Liver (tissue), 9 donors: Measurements from ENCODE around the gene CAPSL. TPM values are rescaled to one million over a fixed set of nuclear protein-coding genes. Genes with fewer than 3 reads are reported as not detected.
A peak's percentile ranks its signal among the peaks of the same experiment; 100 is the strongest.

Experiments used
- DNase-seq: peaks from one replicate; pipeline ENCODE4 v3.0.0-alpha.2; 2017; ENCODE audit warnings: low spot score
- H3K27ac ChIP-seq, 2 donors: one replicate each; pipeline ENCODE4 v1.7.0; 2013; ENCODE audit warnings: inconsistent platforms in 2 of 2, low read length in 2 of 2, control low read depth in 1 of 2, low read depth in 1 of 2, mild to moderate bottlenecking in 1 of 2
- H3K27me3 ChIP-seq, 4 donors: one replicate each; pipeline versions ENCODE4 v1.6.1 to v1.7.0; 2013; ENCODE audit warnings: low read length in 3 of 4, inconsistent platforms in 1 of 4, mild to moderate bottlenecking in 1 of 4, moderate library complexity in 1 of 4; ENCODE audit not compliant: control insufficient read depth in 4 of 4, insufficient read depth in 4 of 4
- H3K36me3 ChIP-seq, 4 donors: one replicate each; pipeline versions ENCODE4 v1.6.1 to v1.7.0; 2013; ENCODE audit warnings: low read length in 3 of 4, mild to moderate bottlenecking in 3 of 4, low read depth in 1 of 4, moderate library complexity in 1 of 4; ENCODE audit not compliant: control insufficient read depth in 4 of 4, insufficient read depth in 3 of 4
- H3K4me1 ChIP-seq, 4 donors: one replicate each; pipeline versions ENCODE4 v1.6.1 to v1.7.0; 2013; ENCODE audit warnings: low read length in 3 of 4, mild to moderate bottlenecking in 3 of 4, moderate library complexity in 1 of 4; ENCODE audit not compliant: control insufficient read depth in 4 of 4, insufficient read depth in 4 of 4
- H3K4me3 ChIP-seq, 3 donors: one replicate each; pipeline versions ENCODE4 v1.6.1 to v1.7.0; 2013; ENCODE audit warnings: low read length in 3 of 3, control low read depth in 1 of 3, low read depth in 1 of 3, mild to moderate bottlenecking in 1 of 3
- H3K9ac ChIP-seq, 2 donors: one replicate each; pipeline ENCODE4 v1.7.0; 2013; ENCODE audit warnings: low read length in 2 of 2, mild to moderate bottlenecking in 2 of 2, moderate library complexity in 2 of 2, control low read depth in 1 of 2, low read depth in 1 of 2
- H3K9me3 ChIP-seq, 4 donors: one replicate each; pipeline versions ENCODE4 v1.6.1 to v1.7.0; 2013; ENCODE audit warnings: low read length in 3 of 4; ENCODE audit not compliant: control insufficient read depth in 4 of 4
- CTCF ChIP-seq: fragments of 150-350 bp; IDR thresholded peaks from 2 replicates; pipeline ENCODE4 v1.5.1; 2017; ENCODE audit warnings: improper control_type of control experiment, low read depth, low read length; ENCODE audit not compliant: missing input control
- JUND ChIP-seq, 2 donors: IDR thresholded peaks; 2 replicates each; pipeline ENCODE4 v1.6.1; 2016; ENCODE audit warnings: antibody characterized with exemption in 2 of 2
- RAD21 ChIP-seq, 2 donors: IDR thresholded peaks; 2 replicates each; pipeline ENCODE4 v1.6.1; 2016; ENCODE audit warnings: antibody characterized with exemption in 2 of 2, mild to moderate bottlenecking in 2 of 2
- WGBS: extraction: QIAGEN DNeasy Blood & Tissue Kit; methylation state at CpG from one replicate; pipeline ENCODE4 v1.1.7; 2013; 5-methylcytosine and 5-hydroxymethylcytosine counted together
- polyA plus RNA-seq, 2 donors: library from polyadenylated mRNA; stranded (reverse) in 1 of 2; unstranded in 1 of 2; fragments of 200-250 nt in 1 of 2; fragments of >200 nt in 1 of 2; fragmentation: Nextera tagmentation in 1 of 2; extraction: Ambion mirVana in 1 of 2; gene quantifications; one replicate each; pipeline versions ENCODE4 v1.2.1 to v1.2.3, GENCODE V29; 2013 to 2015
- total RNA-seq, 2 donors: library from RNA; depleted of rRNA; stranded (reverse); fragments of >200 nt; gene quantifications; one replicate each; pipeline ENCODE4 v1.2.3, GENCODE V29; 2014
- TF ChIP-seq, protein P1 (sequence below): IDR thresholded peaks from 2 replicates; pipeline ENCODE4 v1.6.1; 2016; ENCODE audit warnings: antibody characterized with exemption
- TF ChIP-seq, protein P2 (sequence below): IDR thresholded peaks from 2 replicates; pipeline ENCODE4 v1.6.1; 2016; ENCODE audit warnings: antibody characterized with exemption
- TF ChIP-seq, protein P3 (sequence below): IDR thresholded peaks from 2 replicates; pipeline ENCODE4 v1.6.1; 2016; ENCODE audit warnings: antibody characterized with exemption, mild to moderate bottlenecking
- donor health status: healthy.
- donor health status: healthy.
- donor health status: healthy.
- donor health status: healthy.
- donor health status: healthy.

The CAPSL gene
- total and polyA plus RNA-seq, 4 donors: 0.37 TPM; not detected in 3

DNA sequence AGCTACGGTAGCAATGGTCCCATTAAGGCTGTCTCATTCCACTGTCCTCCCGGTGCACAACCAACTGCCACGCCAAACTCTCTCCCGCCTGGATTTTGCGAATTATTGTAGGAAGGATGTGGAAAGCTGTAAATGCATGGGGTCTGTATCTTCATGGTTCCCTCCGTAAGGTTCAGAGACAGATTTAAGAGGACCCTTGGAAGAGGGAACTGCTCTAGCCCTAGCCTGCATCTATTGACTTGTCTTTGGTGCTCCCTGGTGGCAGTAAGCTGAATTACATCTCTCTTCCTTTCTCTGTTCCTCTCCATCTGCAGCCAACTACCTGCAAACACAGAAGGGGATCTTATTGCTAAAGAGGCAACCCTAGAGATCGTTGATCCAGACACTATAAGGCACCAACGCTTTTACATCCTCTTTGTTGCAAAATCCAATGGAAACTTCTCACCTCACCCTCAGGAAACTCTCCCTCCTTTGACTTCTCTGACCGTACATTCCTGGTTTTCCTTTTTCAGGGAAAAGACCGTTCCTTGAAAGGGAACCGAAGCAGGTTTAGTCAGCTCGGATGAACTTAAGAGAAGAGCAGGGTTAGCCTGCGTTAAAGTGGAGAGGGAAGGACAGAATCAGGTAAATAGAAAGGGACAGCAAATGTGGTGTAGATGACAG is 11.9 kb downstream of the CAPSL start:
- Histone ChIP-seq H3K36me3 (no peaks in the 10 kb centered on the region), H3K9me3 (no peaks in the 10 kb centered on the region), H3K4me3 (no peak overlapping the region), H3K27me3 (peaks cover 0 to 7% (median 2%) of the 10 kb centered on the region in 4 donors), H3K4me1 (peaks cover 0 to 11% (median 6%) of the 10 kb centered on the region in 4 donors), H3K27ac (no peak overlapping the region), H3K9ac (no peak overlapping the region)
- WGBS: 34% methylated on average over 13 of the region's 13 CpGs
- TF ChIP-seq RAD21 (IDR thresholded peaks at IDR 0.05): peak; percentile 95
- TF ChIP-seq, protein P1, sequence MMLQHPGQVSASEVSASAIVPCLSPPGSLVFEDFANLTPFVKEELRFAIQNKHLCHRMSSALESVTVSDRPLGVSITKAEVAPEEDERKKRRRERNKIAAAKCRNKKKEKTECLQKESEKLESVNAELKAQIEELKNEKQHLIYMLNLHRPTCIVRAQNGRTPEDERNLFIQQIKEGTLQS: no peak
- TF ChIP-seq, protein P2, sequence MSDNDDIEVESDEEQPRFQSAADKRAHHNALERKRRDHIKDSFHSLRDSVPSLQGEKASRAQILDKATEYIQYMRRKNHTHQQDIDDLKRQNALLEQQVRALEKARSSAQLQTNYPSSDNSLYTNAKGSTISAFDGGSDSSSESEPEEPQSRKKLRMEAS: no peak
- peak; percentile 86 for TF ChIP-seq CTCF
- DNase-seq: peak; percentile 57

DNA sequence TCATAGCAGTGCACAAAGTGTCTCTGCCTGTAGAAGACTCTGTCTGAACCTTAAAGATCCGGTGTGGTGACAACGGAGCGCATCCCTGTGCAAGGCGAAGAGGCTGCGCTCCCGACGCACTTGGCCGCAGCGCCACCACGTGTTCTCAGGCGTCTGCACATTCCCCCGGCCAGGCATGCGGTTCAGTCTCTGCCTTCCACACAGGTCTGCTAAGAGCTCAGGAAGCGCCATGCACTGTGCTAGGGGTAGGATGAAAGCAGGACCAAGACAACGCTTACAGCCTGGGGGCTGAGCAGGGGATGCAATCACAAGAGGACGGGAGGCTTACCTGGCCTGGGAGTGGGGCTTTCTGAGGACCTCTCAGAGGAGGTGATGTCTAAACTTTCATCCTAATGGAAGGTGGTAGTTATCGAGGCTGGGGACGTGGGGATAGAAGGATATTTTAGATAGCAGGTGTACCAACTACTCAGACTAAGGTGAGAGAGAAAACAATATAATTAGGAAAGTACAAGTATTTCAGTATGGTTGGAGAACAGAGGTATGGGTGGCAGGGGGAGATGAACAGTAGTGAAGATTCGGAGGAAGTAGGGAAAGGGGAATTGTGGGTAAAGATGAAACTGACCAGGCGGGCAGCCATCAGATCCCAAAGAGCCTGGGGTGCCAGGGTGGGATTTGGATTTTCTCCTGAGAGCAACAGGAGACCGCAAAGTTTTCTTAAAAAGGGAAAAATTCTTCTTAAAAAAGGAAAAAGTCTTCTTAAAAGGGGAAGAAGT is 13.3 kb downstream of the CAPSL start:
- H3K27ac ChIP-seq: no peak overlapping the region
- peak; percentile 52 for DNase-seq
- H3K27me3 ChIP-seq: peaks cover 0 to 7% (median 2%) of the 10 kb centered on the region in 4 donors
- peaks cover 0 to 11% (median 6%) of the 10 kb centered on the region in 4 donors for H3K4me1 ChIP-seq
- H3K36me3 ChIP-seq: no peaks in the 10 kb centered on the region
- no peak overlapping the region for H3K9ac ChIP-seq
- no peak overlapping the region for H3K4me3 ChIP-seq
- no peaks in the 10 kb centered on the region for H3K9me3 ChIP-seq
- 13% methylated on average over 21 of the region's 21 CpGs for WGBS
- TF ChIP-seq, protein P2: peak; percentile 51
- TF ChIP-seq, protein P3, sequence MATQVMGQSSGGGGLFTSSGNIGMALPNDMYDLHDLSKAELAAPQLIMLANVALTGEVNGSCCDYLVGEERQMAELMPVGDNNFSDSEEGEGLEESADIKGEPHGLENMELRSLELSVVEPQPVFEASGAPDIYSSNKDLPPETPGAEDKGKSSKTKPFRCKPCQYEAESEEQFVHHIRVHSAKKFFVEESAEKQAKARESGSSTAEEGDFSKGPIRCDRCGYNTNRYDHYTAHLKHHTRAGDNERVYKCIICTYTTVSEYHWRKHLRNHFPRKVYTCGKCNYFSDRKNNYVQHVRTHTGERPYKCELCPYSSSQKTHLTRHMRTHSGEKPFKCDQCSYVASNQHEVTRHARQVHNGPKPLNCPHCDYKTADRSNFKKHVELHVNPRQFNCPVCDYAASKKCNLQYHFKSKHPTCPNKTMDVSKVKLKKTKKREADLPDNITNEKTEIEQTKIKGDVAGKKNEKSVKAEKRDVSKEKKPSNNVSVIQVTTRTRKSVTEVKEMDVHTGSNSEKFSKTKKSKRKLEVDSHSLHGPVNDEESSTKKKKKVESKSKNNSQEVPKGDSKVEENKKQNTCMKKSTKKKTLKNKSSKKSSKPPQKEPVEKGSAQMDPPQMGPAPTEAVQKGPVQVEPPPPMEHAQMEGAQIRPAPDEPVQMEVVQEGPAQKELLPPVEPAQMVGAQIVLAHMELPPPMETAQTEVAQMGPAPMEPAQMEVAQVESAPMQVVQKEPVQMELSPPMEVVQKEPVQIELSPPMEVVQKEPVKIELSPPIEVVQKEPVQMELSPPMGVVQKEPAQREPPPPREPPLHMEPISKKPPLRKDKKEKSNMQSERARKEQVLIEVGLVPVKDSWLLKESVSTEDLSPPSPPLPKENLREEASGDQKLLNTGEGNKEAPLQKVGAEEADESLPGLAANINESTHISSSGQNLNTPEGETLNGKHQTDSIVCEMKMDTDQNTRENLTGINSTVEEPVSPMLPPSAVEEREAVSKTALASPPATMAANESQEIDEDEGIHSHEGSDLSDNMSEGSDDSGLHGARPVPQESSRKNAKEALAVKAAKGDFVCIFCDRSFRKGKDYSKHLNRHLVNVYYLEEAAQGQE: no peak
- TF ChIP-seq JUND (IDR thresholded peaks at IDR 0.05) (no peak), CTCF (peak; percentile 44), RAD21 (IDR thresholded peaks at IDR 0.05) (peak; percentile 83 to 86)
